ENCODE results near the gene ADARB2.

The ADARB2 gene

GRCh38 chr10:1297566-1298301 is 439.6 kb downstream of the ADARB2 start:
- in situ Hi-C loops (cut with MboI; ENCODE audit: low sequenced_read_pairs): no loop called here
- Histone ChIP-seq H3K4me1 (peaks cover 4% of the 10 kb centered on the region; the same call in 1 of the 2 replicates), H3K36me3 (replicated peaks) (no peaks in the 10 kb centered on the region), H3K27me3 (ENCODE audit: low read depth) (no peaks in the 10 kb centered on the region), H3K9me3 (no peaks in the 10 kb centered on the region), H3K4me3 (no peak overlapping the region)
- DNase-seq (ENCODE audit: low spot score in 2 of 2): no peak

GRCh38 chr10:1295756-1296480 is 441.4 kb downstream of the ADARB2 start:
- no peaks in the 10 kb centered on the region for H3K9me3 ChIP-seq
- no peak for DNase-seq (ENCODE audit: low spot score in 2 of 2)
- in situ Hi-C loops (cut with MboI; ENCODE audit: low sequenced_read_pairs): no loop called here
- H3K4me3 ChIP-seq: no peak overlapping the region
- H3K36me3 ChIP-seq (replicated peaks): no peaks in the 10 kb centered on the region
- H3K27me3 ChIP-seq (ENCODE audit: low read depth): no peaks in the 10 kb centered on the region
- peaks cover 4% of the 10 kb centered on the region; the same call in 1 of the 2 replicates for H3K4me1 ChIP-seq

GRCh38 chr10:1294748-1295147 is 442.6 kb downstream of the ADARB2 start:
- no peak for DNase-seq (ENCODE audit: low spot score in 2 of 2)
- in situ Hi-C loops (cut with MboI; ENCODE audit: low sequenced_read_pairs): no loop called here
- H3K4me1 ChIP-seq: peaks cover 4% of the 10 kb centered on the region; the same call in 1 of the 2 replicates
- no peaks in the 10 kb centered on the region for H3K36me3 ChIP-seq (replicated peaks)
- H3K9me3 ChIP-seq: no peaks in the 10 kb centered on the region
- no peaks in the 10 kb centered on the region for H3K27me3 ChIP-seq (ENCODE audit: low read depth)
- H3K4me3 ChIP-seq: no peak overlapping the region

- Histone ChIP-seq H3K4me1 (peaks cover 4% of the 10 kb centered on the region; the same call in 1 of the 2 replicates), H3K36me3 (replicated peaks) (no peaks in the 10 kb centered on the region), H3K27me3 (ENCODE audit: low read depth) (no peaks in the 10 kb centered on the region), H3K4me3 (no peak overlapping the region), H3K9me3 (no peaks in the 10 kb centered on the region)
- DNase-seq (ENCODE audit: low spot score in 2 of 2): peak; percentile 29 to 62
- in situ Hi-C loops (cut with MboI; ENCODE audit: low sequenced_read_pairs): no loop called here
These were observed 443.5 kb downstream of the ADARB2 start for GRCh38 chr10:1293636-1294435.

GRCh38 chr10:1293157-1293556 is 444.2 kb downstream of the ADARB2 start:
- Histone ChIP-seq H3K36me3 (replicated peaks) (no peaks in the 10 kb centered on the region), H3K4me3 (no peak overlapping the region), H3K27me3 (ENCODE audit: low read depth) (no peaks in the 10 kb centered on the region), H3K9me3 (no peaks in the 10 kb centered on the region), H3K4me1 (peaks cover 4% of the 10 kb centered on the region; the same call in 1 of the 2 replicates)
- in situ Hi-C loops (cut with MboI; ENCODE audit: low sequenced_read_pairs): no loop called here
- DNase-seq (ENCODE audit: low spot score in 2 of 2): no peak

- H3K27me3 ChIP-seq (ENCODE audit: low read depth): no peaks in the 10 kb centered on the region
- H3K4me3 ChIP-seq: no peak overlapping the region
- no peaks in the 10 kb centered on the region for H3K9me3 ChIP-seq
- H3K36me3 ChIP-seq (replicated peaks): no peaks in the 10 kb centered on the region
- in situ Hi-C loops (cut with MboI; ENCODE audit: low sequenced_read_pairs): no loop called here
- peaks cover 4% of the 10 kb centered on the region; the same call in 1 of the 2 replicates for H3K4me1 ChIP-seq
- DNase-seq (ENCODE audit: low spot score in 2 of 2): no peak
These were observed 444.7 kb downstream of the ADARB2 start for GRCh38 chr10:1292611-1293031.

GRCh38 chr10:1291178-1292090 is 445.9 kb downstream of the ADARB2 start:
- DNase-seq (ENCODE audit: low spot score in 2 of 2): no peak
- no peaks in the 10 kb centered on the region for H3K36me3 ChIP-seq (replicated peaks)
- no peak overlapping the region for H3K4me3 ChIP-seq
- H3K9me3 ChIP-seq: no peaks in the 10 kb centered on the region
- in situ Hi-C loops (cut with MboI; ENCODE audit: low sequenced_read_pairs): no loop called here
- H3K27me3 ChIP-seq (ENCODE audit: low read depth): no peaks in the 10 kb centered on the region
- H3K4me1 ChIP-seq: peaks cover 4% of the 10 kb centered on the region; the same call in 1 of the 2 replicates

- Histone ChIP-seq H3K36me3 (replicated peaks) (no peaks in the 10 kb centered on the region), H3K4me1 (peaks cover 4% of the 10 kb centered on the region; the same call in 1 of the 2 replicates), H3K27me3 (ENCODE audit: low read depth) (no peaks in the 10 kb centered on the region), H3K9me3 (no peaks in the 10 kb centered on the region), H3K4me3 (no peak overlapping the region)
- DNase-seq (ENCODE audit: low spot score in 2 of 2): no peak
- in situ Hi-C loops (cut with MboI; ENCODE audit: low sequenced_read_pairs): no loop called here
These were observed 447.3 kb downstream of the ADARB2 start for GRCh38 chr10:1290071-1290471.

- Histone ChIP-seq H3K9me3 (no peaks in the 10 kb centered on the region), H3K4me1 (peaks cover 4% of the 10 kb centered on the region; the same call in 1 of the 2 replicates), H3K4me3 (no peak overlapping the region), H3K27me3 (ENCODE audit: low read depth) (no peaks in the 10 kb centered on the region), H3K36me3 (replicated peaks) (no peaks in the 10 kb centered on the region)
- in situ Hi-C loops (cut with MboI; ENCODE audit: low sequenced_read_pairs): no loop called here
- peak in 1 of 2 experiments; percentile 27 for DNase-seq (ENCODE audit: low spot score in 2 of 2)
These were observed 447.7 kb downstream of the ADARB2 start for GRCh38 chr10:1289591-1289990.

GRCh38 chr10:1287971-1288401 is 449.3 kb downstream of the ADARB2 start:
- Histone ChIP-seq H3K4me1 (no peaks in the 10 kb centered on the region), H3K36me3 (replicated peaks) (no peaks in the 10 kb centered on the region), H3K9me3 (no peaks in the 10 kb centered on the region), H3K27me3 (ENCODE audit: low read depth) (no peaks in the 10 kb centered on the region), H3K4me3 (no peak overlapping the region)
- no peak for DNase-seq (ENCODE audit: low spot score in 2 of 2)
- in situ Hi-C loops (cut with MboI; ENCODE audit: low sequenced_read_pairs): no loop called here

- Histone ChIP-seq H3K9me3 (no peaks in the 10 kb centered on the region), H3K4me1 (no peaks in the 10 kb centered on the region), H3K36me3 (replicated peaks) (no peaks in the 10 kb centered on the region), H3K4me3 (no peak overlapping the region), H3K27me3 (ENCODE audit: low read depth) (no peaks in the 10 kb centered on the region)
- no peak for DNase-seq (ENCODE audit: low spot score in 2 of 2)
- in situ Hi-C loops (cut with MboI; ENCODE audit: low sequenced_read_pairs): no loop called here
These were observed 449.8 kb downstream of the ADARB2 start for GRCh38 chr10:1287487-1287886.

GRCh38 chr10:1284076-1284475 is 453.2 kb downstream of the ADARB2 start:
- Histone ChIP-seq H3K9me3 (no peaks in the 10 kb centered on the region), H3K4me1 (no peaks in the 10 kb centered on the region), H3K4me3 (no peak overlapping the region), H3K27me3 (ENCODE audit: low read depth) (no peaks in the 10 kb centered on the region), H3K36me3 (replicated peaks) (no peaks in the 10 kb centered on the region)
- no peak for DNase-seq (ENCODE audit: low spot score in 2 of 2)
- in situ Hi-C loops (cut with MboI; ENCODE audit: low sequenced_read_pairs): no loop called here

- in situ Hi-C loops (cut with MboI; ENCODE audit: low sequenced_read_pairs): no loop called here
- no peaks in the 10 kb centered on the region for H3K27me3 ChIP-seq (ENCODE audit: low read depth)
- no peaks in the 10 kb centered on the region for H3K36me3 ChIP-seq (replicated peaks)
- H3K4me1 ChIP-seq: no peaks in the 10 kb centered on the region
- H3K4me3 ChIP-seq: no peak overlapping the region
- no peaks in the 10 kb centered on the region for H3K9me3 ChIP-seq
- no peak for DNase-seq (ENCODE audit: low spot score in 2 of 2)
These were observed 455.9 kb downstream of the ADARB2 start for GRCh38 chr10:1281405-1281782.

Measured in HAP-1 (cell line).